T-helper 17 cell (primary cell): ENCODE results near the gene CCDC102A. TPM values are rescaled to one million over a fixed set of nuclear protein-coding genes. Genes with fewer than 3 reads are reported as not detected.
A peak's percentile ranks its signal among the peaks of the same experiment; 100 is the strongest.
"Not testable (repeated sequence)": the region's sequence is repeated elsewhere in the genome, so short reads cannot be mapped to it uniquely, and the experiment has no call there.

Experiments used
- ATAC-seq: fragments of 150-1000 bp; cut with Tn5 transposase; 2 replicates; pipeline ENCODE4 v1.10.0; 2021; ENCODE audit warnings: mild to moderate bottlenecking, moderate library complexity
- DNase-seq, 3 donors: peaks; one replicate each; pipeline versions ENCODE4 v3.0.0 to v3.0.0-alpha.2; 2020 to 2021
- H3K9me3 ChIP-seq: one replicate; pipeline ENCODE4 v1.7.0; 2013; ENCODE audit warnings: low read length, mild to moderate bottlenecking; ENCODE audit not compliant: control insufficient read depth, poor library complexity, severe bottlenecking
- H3K27ac Mint-ChIP-seq: one replicate; pipeline ENCODE4 v1.8.0; 2022; ENCODE audit warnings: mild to moderate bottlenecking, moderate library complexity, mixed read lengths
- H3K27me3 Mint-ChIP-seq: one replicate; pipeline ENCODE4 v1.8.0; 2022; ENCODE audit warnings: mixed read lengths
- H3K36me3 Mint-ChIP-seq: one replicate; pipeline ENCODE4 v1.8.0; 2022; ENCODE audit warnings: low read depth, mixed read lengths
- H3K4me1 Mint-ChIP-seq: one replicate; pipeline ENCODE4 v1.8.0; 2022; ENCODE audit warnings: mild to moderate bottlenecking, mixed read lengths
- H3K4me3 Mint-ChIP-seq: one replicate; pipeline ENCODE4 v1.8.0; 2022; ENCODE audit warnings: mild to moderate bottlenecking, moderate library complexity, mixed read lengths
- total RNA-seq, 4 donors: library from RNA in 2 of 4; stranded (reverse) in 2 of 4; gene quantifications; one replicate each; pipeline ENCODE4 v1.2.3 and lab custom pipeline; 2022 to 2026

The CCDC102A gene
- total RNA-seq, 2 donors from 2014 or later = 3.1 to 4.9 TPM

DNA sequence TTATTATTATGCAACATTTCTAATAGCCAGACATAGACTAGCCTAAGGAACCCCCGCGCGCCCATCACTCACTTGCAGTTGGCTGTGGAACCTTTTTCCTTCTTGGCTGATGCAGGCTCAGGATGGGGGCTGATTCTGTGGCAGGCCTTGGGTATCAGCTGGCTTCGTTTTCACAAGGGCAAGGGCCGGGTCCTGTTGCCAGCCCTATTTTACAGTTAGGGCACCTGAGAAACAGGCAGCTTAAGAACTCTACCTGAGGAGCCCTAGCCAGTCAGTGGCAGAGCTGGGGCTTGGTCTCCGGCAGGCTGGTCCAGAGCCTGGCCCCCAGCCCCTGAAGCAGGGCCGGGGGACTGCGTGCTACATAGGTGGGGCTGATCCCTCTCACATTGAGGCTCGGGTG is 34.7 kb upstream of the CCDC102A start:
- H3K9me3 ChIP-seq = no peaks in the 10 kb centered on the region
- no peak overlapping the region for H3K27ac Mint-ChIP-seq
- H3K36me3 Mint-ChIP-seq = peaks cover 10% of the 10 kb centered on the region
- H3K27me3 Mint-ChIP-seq = no peaks in the 10 kb centered on the region
- H3K4me1 Mint-ChIP-seq = peaks cover 6% of the 10 kb centered on the region
- ATAC-seq = no peak
- no peak overlapping the region for H3K4me3 Mint-ChIP-seq
- DNase-seq = no peak

DNA sequence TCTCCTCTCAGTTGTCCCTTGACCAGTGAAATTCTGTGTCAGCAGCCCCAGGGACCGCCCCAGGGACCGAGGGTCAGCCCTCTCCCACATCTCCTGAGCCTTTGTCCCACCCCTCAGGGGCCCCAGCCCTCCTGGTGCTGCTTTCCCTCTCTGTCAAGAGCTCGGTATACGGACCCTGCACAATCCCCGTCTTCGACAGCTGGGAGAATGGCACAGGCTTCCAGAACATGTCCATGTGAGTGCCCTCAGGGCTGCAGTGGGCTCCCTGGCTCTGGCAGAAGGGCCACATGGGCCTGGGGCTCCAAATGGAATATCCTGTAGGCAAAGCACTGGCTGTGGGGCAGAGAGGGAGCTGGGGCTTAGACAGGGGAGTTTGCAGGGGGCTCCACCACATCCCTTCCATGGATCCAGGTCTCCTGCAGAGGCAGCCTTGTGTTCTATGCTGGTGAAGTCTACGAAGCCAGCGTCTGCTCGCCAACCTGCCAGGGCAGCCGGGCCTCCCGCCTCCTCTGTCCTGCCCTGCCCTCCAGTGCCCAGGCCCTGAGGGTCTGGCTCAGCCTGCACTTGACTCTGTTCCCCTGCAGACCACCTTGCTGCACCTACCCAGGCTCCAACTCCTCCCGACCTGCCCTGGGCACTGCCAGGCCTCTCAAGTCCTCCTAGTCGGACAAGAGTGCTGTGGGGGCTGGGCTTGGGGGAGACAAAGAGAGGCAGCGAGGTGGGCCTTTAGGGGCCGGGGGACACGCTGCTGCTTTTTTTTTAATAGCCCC is 34.1 kb upstream of the CCDC102A start:
- H3K27ac Mint-ChIP-seq = no peak overlapping the region
- DNase-seq (no peak), ATAC-seq (no peak)
- peaks cover 10% of the 10 kb centered on the region for H3K36me3 Mint-ChIP-seq
- peaks cover 6% of the 10 kb centered on the region for H3K4me1 Mint-ChIP-seq
- no peak overlapping the region for H3K4me3 Mint-ChIP-seq
- no peaks in the 10 kb centered on the region for H3K27me3 Mint-ChIP-seq
- H3K9me3 ChIP-seq = no peaks in the 10 kb centered on the region

- no peaks in the 10 kb centered on the region for H3K9me3 ChIP-seq
- no peak for DNase-seq
- Mint-ChIP-seq H3K27ac (no peak overlapping the region), H3K4me1 (peaks cover 8% of the 10 kb centered on the region), H3K36me3 (peaks cover 10% of the 10 kb centered on the region), H3K4me3 (no peak overlapping the region), H3K27me3 (no peaks in the 10 kb centered on the region)
- no peak for ATAC-seq
Measured at GRCh38 chr16:57569306-57569946, 33.1 kb upstream of the CCDC102A start.

DNA sequence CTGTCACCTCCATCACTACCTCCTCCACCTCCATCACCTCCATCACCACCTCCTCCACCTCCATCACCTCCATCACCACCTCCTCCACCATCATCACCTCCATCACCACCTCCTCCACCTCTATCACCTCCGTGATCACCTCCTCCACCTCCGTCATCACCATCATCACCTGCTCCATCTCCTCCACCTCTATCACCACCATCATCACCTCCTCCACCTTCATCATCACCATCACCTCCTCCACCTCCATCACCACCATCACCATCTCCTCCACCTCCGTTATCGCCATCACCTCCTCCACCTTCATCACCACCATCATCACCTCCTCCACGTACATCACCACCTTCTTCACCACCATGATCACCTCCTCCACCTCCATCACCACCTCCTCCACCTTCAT is 32.4 kb upstream of the CCDC102A start:
- H3K9me3 ChIP-seq, DNase-seq, H3K4me1 Mint-ChIP-seq, H3K4me3 Mint-ChIP-seq, H3K36me3 Mint-ChIP-seq, H3K27me3 Mint-ChIP-seq, H3K27ac Mint-ChIP-seq, ATAC-seq: not testable (repeated sequence)

- H3K4me3 Mint-ChIP-seq = no peak overlapping the region
- peaks cover 6% of the 10 kb centered on the region for H3K4me1 Mint-ChIP-seq
- no peak overlapping the region for H3K27ac Mint-ChIP-seq
Measured at GRCh38 chr16:57568173-57568678, 31.9 kb upstream of the CCDC102A start.

DNA sequence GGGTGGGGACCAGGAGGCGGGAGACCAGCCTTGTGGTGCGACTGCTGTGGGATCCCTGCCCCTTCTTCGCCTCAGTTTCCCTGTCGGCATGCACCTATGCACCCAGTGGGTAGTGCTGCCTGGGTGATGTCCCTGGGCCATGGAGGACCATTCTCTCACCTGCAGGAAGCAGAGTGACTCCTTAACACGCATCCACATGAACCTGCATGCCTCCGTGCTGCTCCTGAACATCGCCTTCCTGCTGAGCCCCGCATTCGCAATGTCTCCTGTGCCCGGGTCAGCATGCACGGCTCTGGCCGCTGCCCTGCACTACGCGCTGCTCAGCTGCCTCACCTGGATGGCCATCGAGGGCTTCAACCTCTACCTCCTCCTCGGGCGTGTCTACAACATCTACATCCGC is 31.3 kb upstream of the CCDC102A start:
- ATAC-seq (no peak), DNase-seq (no peak)
- no peaks in the 10 kb centered on the region for H3K9me3 ChIP-seq
- H3K4me1 Mint-ChIP-seq = peaks cover 5% of the 10 kb centered on the region
- H3K36me3 Mint-ChIP-seq = peaks cover 10% of the 10 kb centered on the region
- H3K27ac Mint-ChIP-seq = no peak overlapping the region
- H3K27me3 Mint-ChIP-seq = no peaks in the 10 kb centered on the region
- H3K4me3 Mint-ChIP-seq = no peak overlapping the region

More at GRCh38 chr16:57568173-57568678, 31.9 kb upstream of the CCDC102A start:
- Mint-ChIP-seq H3K36me3 (peaks cover 10% of the 10 kb centered on the region), H3K27me3 (no peaks in the 10 kb centered on the region)
- ATAC-seq (no peak), DNase-seq (no peak)
- H3K9me3 ChIP-seq = no peaks in the 10 kb centered on the region

GRCh38 chr16:57566436-57566835 is 30.1 kb upstream of the CCDC102A start:
- peaks cover 5% of the 10 kb centered on the region for H3K4me1 Mint-ChIP-seq

DNA sequence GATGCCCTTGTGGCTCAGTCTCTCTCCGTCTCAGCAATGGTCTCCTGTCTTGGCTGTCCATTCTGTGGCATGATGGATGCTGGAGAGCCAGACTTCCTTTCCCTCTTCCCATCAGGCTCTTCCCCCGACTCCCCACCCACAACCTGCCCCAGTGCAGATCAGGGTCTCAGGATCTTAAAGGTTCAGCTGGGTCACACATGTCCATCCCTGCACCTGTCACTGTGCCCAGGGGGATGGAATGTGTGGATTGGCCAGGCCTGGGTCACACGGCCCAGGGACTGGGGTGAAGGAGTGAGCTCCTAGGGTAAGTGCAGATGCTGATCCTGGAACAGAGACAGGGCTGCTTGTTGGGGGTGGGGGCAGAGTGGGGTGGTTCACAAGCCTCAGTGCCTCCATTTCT is 29.1 kb upstream of the CCDC102A start:
- no peak for ATAC-seq
- Mint-ChIP-seq H3K4me3 (no peak overlapping the region), H3K27me3 (no peaks in the 10 kb centered on the region)

More at GRCh38 chr16:57566436-57566835, 30.1 kb upstream of the CCDC102A start:
- no peak overlapping the region for H3K4me3 Mint-ChIP-seq
- DNase-seq (no peak), ATAC-seq (no peak)
- no peak overlapping the region for H3K27ac Mint-ChIP-seq
- H3K27me3 Mint-ChIP-seq = no peaks in the 10 kb centered on the region
- H3K36me3 Mint-ChIP-seq = peaks cover 10% of the 10 kb centered on the region
- no peaks in the 10 kb centered on the region for H3K9me3 ChIP-seq

DNA sequence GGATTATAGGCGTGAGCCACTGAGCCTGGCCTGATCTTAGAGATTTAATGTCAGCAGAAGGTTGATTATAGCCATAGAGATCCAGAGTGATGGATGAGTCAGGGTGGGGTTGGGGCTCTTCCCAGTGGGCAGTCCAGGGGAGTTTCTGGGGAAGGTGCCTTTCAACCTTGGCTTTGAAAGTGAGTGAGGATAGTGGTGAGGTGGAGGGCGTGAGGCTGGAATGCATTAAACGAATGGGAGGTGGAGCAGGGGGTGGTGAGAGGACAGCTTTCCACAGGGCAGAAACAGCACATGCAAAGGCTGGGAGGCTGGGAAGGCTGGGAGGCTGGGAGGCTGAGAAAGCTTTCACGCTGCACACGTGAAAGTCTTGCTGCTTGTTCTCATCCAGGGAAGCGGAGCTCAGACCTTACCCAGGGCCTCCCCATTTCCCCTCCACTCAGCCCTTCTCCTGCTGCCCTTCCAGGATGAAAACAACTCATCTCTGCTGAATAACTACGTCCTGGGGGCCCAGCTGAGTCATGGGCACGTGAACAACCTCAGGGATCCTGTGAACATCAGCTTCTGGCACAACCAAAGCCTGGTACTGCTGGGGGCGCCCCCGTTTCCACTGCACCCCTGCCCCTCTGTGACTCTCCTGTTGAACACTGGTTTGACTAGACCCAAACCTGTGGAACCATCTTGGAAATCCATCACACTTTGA is 28.4 kb upstream of the CCDC102A start:
- H3K27ac Mint-ChIP-seq = peak overlapping the region; percentile 65
- H3K36me3 Mint-ChIP-seq = peaks cover 8% of the 10 kb centered on the region
- DNase-seq = no peak
- no peak overlapping the region for H3K4me3 Mint-ChIP-seq
- no peaks in the 10 kb centered on the region for H3K9me3 ChIP-seq
- H3K4me1 Mint-ChIP-seq = peaks cover 5% of the 10 kb centered on the region
- no peaks in the 10 kb centered on the region for H3K27me3 Mint-ChIP-seq
- no peak for ATAC-seq

More for the DNA sequence above, 29.1 kb upstream of the CCDC102A start:
- DNase-seq = no peak
- no peaks in the 10 kb centered on the region for H3K9me3 ChIP-seq
- Mint-ChIP-seq H3K4me1 (peaks cover 5% of the 10 kb centered on the region), H3K27ac (no peak overlapping the region), H3K36me3 (peaks cover 10% of the 10 kb centered on the region)

DNA sequence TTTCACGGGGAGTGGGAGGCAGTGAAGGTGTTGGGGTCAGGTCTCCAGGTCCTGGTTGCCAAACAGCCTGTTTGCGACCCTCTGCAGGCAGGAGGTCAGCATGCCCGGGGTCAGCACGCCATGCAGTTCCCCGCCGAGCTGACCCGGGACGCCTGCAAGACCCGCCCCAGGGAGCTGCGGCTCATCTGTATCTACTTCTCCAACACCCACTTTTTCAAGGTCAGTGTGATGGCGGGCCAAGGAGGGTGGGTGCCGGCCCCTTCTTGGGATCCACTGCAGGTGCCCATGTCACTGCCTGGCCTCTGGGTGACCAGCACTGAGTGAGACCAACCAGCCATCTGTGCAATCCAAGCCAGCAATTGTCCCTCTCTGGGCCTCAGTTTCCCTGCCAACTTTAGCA is 27.4 kb upstream of the CCDC102A start:
- H3K4me1 Mint-ChIP-seq = peaks cover 5% of the 10 kb centered on the region

DNA sequence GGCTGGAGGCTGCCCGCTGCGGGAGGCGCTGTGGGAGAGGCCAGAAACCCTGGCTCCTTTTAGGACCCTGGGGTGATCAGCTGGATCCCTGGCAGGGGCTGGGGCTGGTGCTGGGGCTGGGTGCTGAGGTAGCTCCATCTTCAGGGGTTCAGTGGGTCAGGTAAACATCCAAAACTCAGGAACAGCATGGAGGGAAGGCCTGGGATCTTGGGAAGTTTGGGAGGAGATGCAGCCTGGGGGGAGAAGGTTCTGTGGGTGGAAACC is 27.0 kb upstream of the CCDC102A start:
- no peaks in the 10 kb centered on the region for H3K9me3 ChIP-seq
- Mint-ChIP-seq H3K4me1 (peaks cover 5% of the 10 kb centered on the region), H3K4me3 (no peak overlapping the region), H3K27ac (no peak overlapping the region), H3K36me3 (peaks cover 3% of the 10 kb centered on the region), H3K27me3 (no peaks in the 10 kb centered on the region)
- DNase-seq (no peak), ATAC-seq (no peak)

More for the DNA sequence above, 27.4 kb upstream of the CCDC102A start:
- ATAC-seq (no peak), DNase-seq (no peak)
- Mint-ChIP-seq H3K27me3 (no peaks in the 10 kb centered on the region), H3K27ac (no peak overlapping the region), H3K36me3 (peaks cover 3% of the 10 kb centered on the region), H3K4me3 (no peak overlapping the region)
- H3K9me3 ChIP-seq = no peaks in the 10 kb centered on the region

DNA sequence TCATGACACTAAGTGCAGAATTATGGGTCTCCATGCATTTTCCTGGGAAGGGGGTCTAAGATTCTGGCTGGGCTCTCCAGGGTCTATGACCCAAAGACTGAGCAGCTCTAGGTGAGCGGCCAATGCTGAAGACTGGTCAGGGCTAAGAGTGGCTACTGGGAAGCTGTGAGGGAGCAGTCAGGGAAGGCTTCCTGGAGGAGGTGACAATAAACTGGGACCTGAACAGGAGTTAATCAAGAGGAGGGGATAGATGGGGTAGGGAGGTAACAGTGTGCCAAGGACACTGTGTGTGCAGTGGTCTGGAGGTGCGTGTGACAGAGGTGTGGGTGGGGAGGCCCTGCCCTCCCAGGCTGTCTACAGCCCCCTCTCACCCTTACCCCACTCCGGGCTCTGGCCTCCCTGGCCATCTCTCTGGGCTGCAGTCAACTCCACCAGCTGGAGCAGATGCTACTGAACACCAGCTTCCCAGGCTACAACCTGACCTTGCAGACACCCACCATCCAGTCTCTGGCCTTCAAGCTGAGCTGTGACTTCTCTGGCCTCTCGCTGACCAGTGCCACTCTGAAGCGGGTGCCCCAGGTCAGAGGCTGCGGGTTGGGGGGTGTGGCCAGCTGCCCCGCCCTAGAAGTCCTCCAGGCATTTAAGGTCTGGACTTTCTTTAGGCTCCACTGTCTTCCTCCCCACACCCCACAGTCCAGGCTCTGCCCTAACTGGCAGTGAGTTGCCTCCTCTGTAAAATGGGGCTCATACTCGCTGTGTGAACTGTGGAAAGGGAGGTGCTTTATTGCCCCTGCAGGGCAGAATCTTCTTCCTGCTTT is 26.5 kb upstream of the CCDC102A start:
- Mint-ChIP-seq H3K4me1 (peaks cover 3% of the 10 kb centered on the region), H3K36me3 (no peaks in the 10 kb centered on the region), H3K27me3 (no peaks in the 10 kb centered on the region), H3K27ac (no peak overlapping the region), H3K4me3 (no peak overlapping the region)
- DNase-seq (no peak), ATAC-seq (no peak)
- no peaks in the 10 kb centered on the region for H3K9me3 ChIP-seq

- Mint-ChIP-seq H3K27me3 (no peaks in the 10 kb centered on the region), H3K4me1 (peaks cover 3% of the 10 kb centered on the region), H3K4me3 (no peak overlapping the region), H3K27ac (peak overlapping the region; percentile 42), H3K36me3 (no peaks in the 10 kb centered on the region)
- ATAC-seq (no peak), DNase-seq (no peak)
- no peaks in the 10 kb centered on the region for H3K9me3 ChIP-seq
Measured at GRCh38 chr16:57562066-57562465, 25.7 kb upstream of the CCDC102A start.
